ENCODE data around the gene ITGB8.

ITGB8 gene

GRCh38 chr7:20395104-20395503, 64.4 kb downstream of the ITGB8 start:
- Histone ChIP-seq H3K36me3 (ENCODE audit: control insufficient read depth, insufficient read depth, low read length) (no peaks in the 10 kb centered on the region), H3K9ac (ENCODE audit: low read length) (no peak overlapping the region), H3K9me3 (ENCODE audit: control insufficient read depth, low read length) (no peaks in the 10 kb centered on the region), H3K4me3 (ENCODE audit: low read length) (no peak overlapping the region), H3K27me3 (ENCODE audit: control insufficient read depth, insufficient read depth, low read length) (no peaks in the 10 kb centered on the region), H3K4me1 (ENCODE audit: control insufficient read depth, insufficient read depth, low read length) (no peaks in the 10 kb centered on the region)

GRCh38 chr7:20395511-20395910, 64.8 kb downstream of the ITGB8 start:
- H3K4me3 ChIP-seq (ENCODE audit: low read length) = no peak overlapping the region
- H3K9me3 ChIP-seq (ENCODE audit: control insufficient read depth, low read length) = no peaks in the 10 kb centered on the region
- no peak overlapping the region for H3K9ac ChIP-seq (ENCODE audit: low read length)
- no peaks in the 10 kb centered on the region for H3K4me1 ChIP-seq (ENCODE audit: control insufficient read depth, insufficient read depth, low read length)
- H3K36me3 ChIP-seq (ENCODE audit: control insufficient read depth, insufficient read depth, low read length) = no peaks in the 10 kb centered on the region
- no peaks in the 10 kb centered on the region for H3K27me3 ChIP-seq (ENCODE audit: control insufficient read depth, insufficient read depth, low read length)

- Histone ChIP-seq H3K36me3 (ENCODE audit: control insufficient read depth, insufficient read depth, low read length) (no peaks in the 10 kb centered on the region), H3K9me3 (ENCODE audit: control insufficient read depth, low read length) (no peaks in the 10 kb centered on the region), H3K4me3 (ENCODE audit: low read length) (no peak overlapping the region), H3K27me3 (ENCODE audit: control insufficient read depth, insufficient read depth, low read length) (no peaks in the 10 kb centered on the region), H3K9ac (ENCODE audit: low read length) (no peak overlapping the region), H3K4me1 (ENCODE audit: control insufficient read depth, insufficient read depth, low read length) (no peaks in the 10 kb centered on the region)
These were observed 68.8 kb downstream of the ITGB8 start for GRCh38 chr7:20399521-20399920.

GRCh38 chr7:20401861-20402746, 71.4 kb downstream of the ITGB8 start:
- Histone ChIP-seq H3K9me3 (ENCODE audit: control insufficient read depth, low read length) (no peaks in the 10 kb centered on the region), H3K27me3 (ENCODE audit: control insufficient read depth, insufficient read depth, low read length) (no peaks in the 10 kb centered on the region), H3K9ac (ENCODE audit: low read length) (no peak overlapping the region), H3K4me3 (ENCODE audit: low read length) (no peak overlapping the region), H3K36me3 (ENCODE audit: control insufficient read depth, insufficient read depth, low read length) (no peaks in the 10 kb centered on the region), H3K4me1 (ENCODE audit: control insufficient read depth, insufficient read depth, low read length) (peaks cover 4% of the 10 kb centered on the region)

- Histone ChIP-seq H3K36me3 (ENCODE audit: control insufficient read depth, insufficient read depth, low read length) (no peaks in the 10 kb centered on the region), H3K4me3 (ENCODE audit: low read length) (no peak overlapping the region), H3K4me1 (ENCODE audit: control insufficient read depth, insufficient read depth, low read length) (peaks cover 10% of the 10 kb centered on the region), H3K27me3 (ENCODE audit: control insufficient read depth, insufficient read depth, low read length) (no peaks in the 10 kb centered on the region), H3K9me3 (ENCODE audit: control insufficient read depth, low read length) (no peaks in the 10 kb centered on the region), H3K9ac (ENCODE audit: low read length) (no peak overlapping the region)
These were observed 72.1 kb downstream of the ITGB8 start for GRCh38 chr7:20402747-20403230.

- Histone ChIP-seq H3K9ac (ENCODE audit: low read length) (no peak overlapping the region), H3K9me3 (ENCODE audit: control insufficient read depth, low read length) (no peaks in the 10 kb centered on the region)
These were observed 72.6 kb downstream of the ITGB8 start for GRCh38 chr7:20403331-20403730.

GRCh38 chr7:20404320-20404719, 73.6 kb downstream of the ITGB8 start:
- H3K36me3 ChIP-seq (ENCODE audit: control insufficient read depth, insufficient read depth, low read length) = no peaks in the 10 kb centered on the region
- H3K4me3 ChIP-seq (ENCODE audit: low read length) = no peak overlapping the region
- H3K27me3 ChIP-seq (ENCODE audit: control insufficient read depth, insufficient read depth, low read length) = no peaks in the 10 kb centered on the region
- peaks cover 19% of the 10 kb centered on the region for H3K4me1 ChIP-seq (ENCODE audit: control insufficient read depth, insufficient read depth, low read length)
- no peak overlapping the region for H3K9ac ChIP-seq (ENCODE audit: low read length)
- H3K9me3 ChIP-seq (ENCODE audit: control insufficient read depth, low read length) = no peaks in the 10 kb centered on the region

More at GRCh38 chr7:20403331-20403730, 72.6 kb downstream of the ITGB8 start:
- H3K4me3 ChIP-seq (ENCODE audit: low read length) = no peak overlapping the region
- no peaks in the 10 kb centered on the region for H3K36me3 ChIP-seq (ENCODE audit: control insufficient read depth, insufficient read depth, low read length)
- peaks cover 15% of the 10 kb centered on the region for H3K4me1 ChIP-seq (ENCODE audit: control insufficient read depth, insufficient read depth, low read length)
- no peaks in the 10 kb centered on the region for H3K27me3 ChIP-seq (ENCODE audit: control insufficient read depth, insufficient read depth, low read length)

GRCh38 chr7:20407585-20408466, 77.1 kb downstream of the ITGB8 start:
- Histone ChIP-seq H3K36me3 (ENCODE audit: control insufficient read depth, insufficient read depth, low read length) (no peaks in the 10 kb centered on the region), H3K27me3 (ENCODE audit: control insufficient read depth, insufficient read depth, low read length) (no peaks in the 10 kb centered on the region), H3K9me3 (ENCODE audit: control insufficient read depth, low read length) (no peaks in the 10 kb centered on the region), H3K4me3 (ENCODE audit: low read length) (no peak overlapping the region), H3K4me1 (ENCODE audit: control insufficient read depth, insufficient read depth, low read length) (peaks cover 19% of the 10 kb centered on the region), H3K9ac (ENCODE audit: low read length) (no peak overlapping the region)

- no peaks in the 10 kb centered on the region for H3K9me3 ChIP-seq (ENCODE audit: control insufficient read depth, low read length)
These were observed 77.7 kb downstream of the ITGB8 start for GRCh38 chr7:20408467-20408826.

GRCh38 chr7:20409961-20410360, 79.3 kb downstream of the ITGB8 start:
- no peak overlapping the region for H3K9ac ChIP-seq (ENCODE audit: low read length)
- H3K36me3 ChIP-seq (ENCODE audit: control insufficient read depth, insufficient read depth, low read length) = no peaks in the 10 kb centered on the region
- H3K27me3 ChIP-seq (ENCODE audit: control insufficient read depth, insufficient read depth, low read length) = no peaks in the 10 kb centered on the region
- no peak overlapping the region for H3K4me3 ChIP-seq (ENCODE audit: low read length)
- H3K4me1 ChIP-seq (ENCODE audit: control insufficient read depth, insufficient read depth, low read length) = peaks cover 19% of the 10 kb centered on the region
- no peaks in the 10 kb centered on the region for H3K9me3 ChIP-seq (ENCODE audit: control insufficient read depth, low read length)

More at GRCh38 chr7:20408467-20408826, 77.7 kb downstream of the ITGB8 start:
- no peak overlapping the region for H3K4me3 ChIP-seq (ENCODE audit: low read length)
- no peak overlapping the region for H3K9ac ChIP-seq (ENCODE audit: low read length)
- H3K36me3 ChIP-seq (ENCODE audit: control insufficient read depth, insufficient read depth, low read length) = no peaks in the 10 kb centered on the region
- H3K27me3 ChIP-seq (ENCODE audit: control insufficient read depth, insufficient read depth, low read length) = no peaks in the 10 kb centered on the region
- peaks cover 19% of the 10 kb centered on the region for H3K4me1 ChIP-seq (ENCODE audit: control insufficient read depth, insufficient read depth, low read length)

GRCh38 chr7:20411372-20411771, 80.7 kb downstream of the ITGB8 start:
- H3K9ac ChIP-seq (ENCODE audit: low read length) = no peak overlapping the region
- no peaks in the 10 kb centered on the region for H3K36me3 ChIP-seq (ENCODE audit: control insufficient read depth, insufficient read depth, low read length)
- no peaks in the 10 kb centered on the region for H3K27me3 ChIP-seq (ENCODE audit: control insufficient read depth, insufficient read depth, low read length)
- no peaks in the 10 kb centered on the region for H3K9me3 ChIP-seq (ENCODE audit: control insufficient read depth, low read length)
- H3K4me3 ChIP-seq (ENCODE audit: low read length) = no peak overlapping the region
- peaks cover 19% of the 10 kb centered on the region for H3K4me1 ChIP-seq (ENCODE audit: control insufficient read depth, insufficient read depth, low read length)

- Histone ChIP-seq H3K4me3 (ENCODE audit: low read length) (no peak overlapping the region), H3K27me3 (ENCODE audit: control insufficient read depth, insufficient read depth, low read length) (no peaks in the 10 kb centered on the region), H3K9ac (ENCODE audit: low read length) (no peak overlapping the region), H3K9me3 (ENCODE audit: control insufficient read depth, low read length) (no peaks in the 10 kb centered on the region), H3K36me3 (ENCODE audit: control insufficient read depth, insufficient read depth, low read length) (no peaks in the 10 kb centered on the region), H3K4me1 (ENCODE audit: control insufficient read depth, insufficient read depth, low read length) (peaks cover 16% of the 10 kb centered on the region)
These were observed 81.3 kb downstream of the ITGB8 start for GRCh38 chr7:20412032-20412431.

Data from mucosa of stomach (tissue), 1 donor.